K562 (cell line): Measurements from ENCODE around the gene MRAP2. TPM values are rescaled to one million over a fixed set of nuclear protein-coding genes. Genes with fewer than 3 reads are reported as not detected.

ENCODE experiments used
- ATAC-seq: fragments of 200-7000 bp; cut with Tn5 transposase; 3 replicates; pipeline ENCODE4 v1.9.1; 2020; ENCODE audit warnings: moderate library complexity
- BruUV-seq: library from RNA; stranded (reverse); fragments of 400-500 nt; replicated peaks from 2 replicates; lab custom pipeline; 2021; lab: Mats Ljungman, UMichigan
- CTCF ChIA-PET: fragments of 300-600 bp; formaldehyde crosslinking; extraction: SDS; loops from one replicate; lab custom pipeline; 2021; ENCODE audit warnings: low intra/inter-chr PET ratio; lab: Yijun Ruan, JAX
- POLR2A ChIA-PET: fragments of 300-600, 350-650 bp; sonication (Branson Sonifier 250); formaldehyde crosslinking; extraction: SDS; loops from one replicate; lab custom pipeline; 2021; ENCODE audit warnings: antibody characterized with exemption, inconsistent platforms; lab: Yijun Ruan, JAX
- DNase-seq, 4 experiments: peaks; one replicate each; pipeline versions ENCODE4 v3.0.0 to v3.0.0-alpha.2; 2011 to 2018; ENCODE audit warnings: low spot score in 3 of 4, mixed read lengths in 3 of 4; ENCODE audit errors: extremely low read depth in 1 of 4
- FAIRE-seq: peaks from 2 replicates; lab custom pipeline; 2011; peaks lifted over from hg19 to GRCh38; lab: Jason Lieb, UNC
- H2AFZ ChIP-seq: 2 replicates; pipeline ENCODE4 v1.6.0; 2011; ENCODE audit warnings: low read depth, low read length, control low read depth, inconsistent platforms
- H3K27ac ChIP-seq: fragments of 200-600 bp; 3 replicates; pipeline ENCODE4 v1.8.0; 2011; ENCODE audit warnings: low read depth, mild to moderate bottlenecking, control low read depth, inconsistent platforms, low read length, moderate library complexity, mixed read lengths; ENCODE audit errors: extremely low read depth
- H3K27me3 ChIP-seq, 2 experiments: fragments of 300-600 bp in 1 of 2; 2 replicates in 1 of 2; 3 replicates in 1 of 2; pipeline versions ENCODE4 v1.6.0 to v1.8.0; 2011; ENCODE audit warnings: inconsistent platforms in 2 of 2, low read length in 2 of 2, mild to moderate bottlenecking in 1 of 2, mixed read lengths in 1 of 2, moderate library complexity in 1 of 2; ENCODE audit not compliant: control insufficient read depth in 2 of 2, insufficient read depth in 2 of 2
- H3K36me3 ChIP-seq: fragments of 300-600 bp; 3 replicates; pipeline ENCODE4 v1.8.0; 2011; ENCODE audit warnings: mild to moderate bottlenecking, low read length, inconsistent platforms; ENCODE audit not compliant: control insufficient read depth, insufficient read depth
- H3K4me1 ChIP-seq, 2 experiments: fragments of 200-600 bp in 1 of 2; replicated peaks in 1 of 2; 2 replicates in 1 of 2; 3 replicates in 1 of 2; pipeline versions ENCODE4 v1.5.1 to v1.8.0; 2011; ENCODE audit warnings: inconsistent platforms in 2 of 2, low read length in 2 of 2, mild to moderate bottlenecking in 1 of 2, mixed read lengths in 1 of 2, moderate library complexity in 1 of 2; ENCODE audit not compliant: control insufficient read depth in 2 of 2, insufficient read depth in 2 of 2
- H3K4me2 ChIP-seq: 2 replicates; pipeline ENCODE4 v1.6.1; 2011; ENCODE audit warnings: low read length, control low read depth, inconsistent platforms, mixed read lengths; ENCODE audit not compliant: insufficient read depth
- H3K4me3 ChIP-seq: fragments of 200-600 bp; sonication (generic), shearing (Covaris generic); 2 replicates; pipeline ENCODE4 v1.5.1; 2016; ENCODE audit warnings: control low read depth, inconsistent platforms
- H3K79me2 ChIP-seq: fragments of 200-600 bp; 3 replicates; pipeline ENCODE4 v1.8.0; 2011; ENCODE audit warnings: low read length, inconsistent platforms; ENCODE audit not compliant: control insufficient read depth, insufficient read depth
- H3K9ac ChIP-seq, 2 experiments: 2 replicates each; pipeline versions ENCODE4 v1.6.0 to v1.6.1; 2011; ENCODE audit warnings: low read depth in 2 of 2, low read length in 2 of 2, control low read depth in 1 of 2, inconsistent platforms in 1 of 2, mild to moderate bottlenecking in 1 of 2, mixed read lengths in 1 of 2; ENCODE audit not compliant: insufficient read depth in 1 of 2
- H3K9me1 ChIP-seq: one replicate; pipeline ENCODE4 v1.6.0; 2011; ENCODE audit warnings: inconsistent platforms, mild to moderate bottlenecking, low read length, moderate library complexity; ENCODE audit not compliant: control insufficient read depth, insufficient read depth
- H3K9me3 ChIP-seq: replicated peaks from 2 replicates; pipeline ENCODE4 v1.5.1; 2011; ENCODE audit warnings: low read depth, low read length, inconsistent platforms; ENCODE audit not compliant: control insufficient read depth, insufficient read depth
- H4K20me1 ChIP-seq: replicated peaks from 2 replicates; pipeline ENCODE4 v1.6.1; 2011; ENCODE audit warnings: low read length, inconsistent platforms, mixed read lengths; ENCODE audit not compliant: control insufficient read depth, insufficient read depth
- ATF6 ChIP-seq: sonication (generic); formaldehyde crosslinking; IDR thresholded peaks from 2 replicates; pipeline ENCODE4 v1.4.0; 2020; ENCODE audit warnings: mild to moderate bottlenecking, missing genetic modification reagents
- BRD4 ChIP-seq: fragments of 200-600 bp; sonication (generic); IDR thresholded peaks from 2 replicates; pipeline ENCODE4 v1.6.1; 2017; ENCODE audit warnings: inconsistent platforms
- CC2D1A ChIP-seq: fragments of 450-650 bp; IDR thresholded peaks from 2 replicates; pipeline ENCODE4 v1.6.1; 2017; ENCODE audit warnings: mild to moderate bottlenecking
- DNMT1 ChIP-seq: fragments of 450-650 bp; IDR thresholded peaks from 2 replicates; pipeline ENCODE4 v1.6.1; 2016; ENCODE audit warnings: antibody characterized with exemption, mild to moderate bottlenecking
- ETV1 ChIP-seq: fragments of 450-650 bp; conservative IDR thresholded peaks from 2 replicates; pipeline ENCODE4 v1.6.1; 2016; ENCODE audit warnings: missing genetic modification characterization, control low read depth, low read depth, missing compliant biosample characterization
- ETV5 ChIP-seq: sonication (generic); formaldehyde crosslinking; IDR thresholded peaks from 2 replicates; pipeline ENCODE4 v1.4.0; 2020; ENCODE audit warnings: low read depth, mild to moderate bottlenecking, missing genetic modification reagents
- JUN ChIP-seq, 2 experiments: sonication (generic) in 1 of 2; formaldehyde crosslinking in 1 of 2; IDR thresholded peaks; 2 replicates each; pipeline versions ENCODE4 v1.6.1 to v1.8.0; 2012 to 2022; ENCODE audit warnings: borderline replicate concordance in 2 of 2, mild to moderate bottlenecking in 2 of 2, improper control_type of control experiment in 1 of 2, low read depth in 1 of 2, low read length in 1 of 2, missing genetic modification reagents in 1 of 2
- KAT7 ChIP-seq: sonication (generic); formaldehyde crosslinking; IDR thresholded peaks from 2 replicates; pipeline ENCODE4 v1.8.0; 2022; ENCODE audit warnings: missing genetic modification reagents, mild to moderate bottlenecking, borderline replicate concordance
- MTA1 ChIP-seq: fragments of 450-650 bp; IDR thresholded peaks from 2 replicates; pipeline ENCODE4 v1.6.1; 2017; ENCODE audit warnings: borderline replicate concordance
- PHF8 ChIP-seq: fragments of 200-600 bp; sonication (generic); IDR thresholded peaks from 2 replicates; pipeline ENCODE4 v1.6.1; 2012; ENCODE audit warnings: mixed run types, mild to moderate bottlenecking, inconsistent platforms, low read length, moderate library complexity, borderline replicate concordance
- POLR2H ChIP-seq: IDR thresholded peaks from 2 replicates; pipeline ENCODE4 v1.6.1; 2016; ENCODE audit warnings: missing genetic modification characterization, low read depth, mild to moderate bottlenecking, control low read depth, missing compliant biosample characterization, moderate library complexity
- POU5F1 ChIP-seq: fragments of 150-350 bp; IDR thresholded peaks from 2 replicates; pipeline ENCODE4 v1.6.1; 2014; ENCODE audit warnings: borderline replicate concordance, low read length, low read depth, mild to moderate bottlenecking; ENCODE audit not compliant: partially characterized antibody
- SIN3B ChIP-seq: fragments of 450-650 bp; IDR thresholded peaks from 2 replicates; pipeline ENCODE4 v1.6.1; 2017; ENCODE audit warnings: low read depth, mild to moderate bottlenecking, moderate library complexity
- TFAP4 ChIP-seq: sonication (generic); formaldehyde crosslinking; IDR thresholded peaks from 2 replicates; pipeline ENCODE4 v1.8.0; 2022; ENCODE audit warnings: missing genetic modification reagents, mild to moderate bottlenecking, moderate library complexity, borderline replicate concordance
- XRCC3 ChIP-seq: fragments of 450-650 bp; IDR thresholded peaks from 2 replicates; pipeline ENCODE4 v1.6.1; 2017; ENCODE audit warnings: mild to moderate bottlenecking, moderate library complexity
- ZNF3 ChIP-seq: fragments of 250-450 bp; sonication (Bioruptor Pico); IDR thresholded peaks from 2 replicates; pipeline ENCODE4 v1.5.0; 2021; ENCODE audit warnings: mild to moderate bottlenecking, moderate library complexity
- ZNF384 ChIP-seq: IDR thresholded peaks from 2 replicates; pipeline ENCODE4 v1.6.1; 2012; ENCODE audit warnings: low read depth, low read length, improper control_type of control experiment
- ZNF445 ChIP-seq: fragments of 250-450 bp; sonication (Bioruptor Pico); IDR thresholded peaks from 2 replicates; pipeline ENCODE4 v1.4.0; 2020; ENCODE audit warnings: low read depth, mild to moderate bottlenecking, moderate library complexity
- ZNF780A ChIP-seq: fragments of 250-450 bp; sonication (Bioruptor Pico); IDR thresholded peaks from 2 replicates; pipeline ENCODE4 v1.5.0; 2021; ENCODE audit warnings: mild to moderate bottlenecking
- WGBS: fragments of 100-300 bp; shearing (Covaris generic); methylation state at CpG from one replicate; pipeline ENCODE4 v1.1.6; 2016; ENCODE audit warnings: low coverage, mixed read lengths; ENCODE audit not compliant: insufficient coverage; ENCODE audit errors: missing lambda C conversion rate; 5-methylcytosine and 5-hydroxymethylcytosine counted together
- in situ Hi-C: fragments of 300-500 bp; cut with MboI; formaldehyde crosslinking; loops from 4 replicates; pipeline ENCODE4 v1.15.0; 2018; ENCODE audit warnings: inconsistent platforms, mixed read lengths
- intact Hi-C: fragments of 100-400 bp; cut with micrococcal nuclease; formaldehyde crosslinking; loops from 2 replicates; pipeline ENCODE4 v1.14.2; 2022
- polyA plus RNA-seq, 8 experiments: library from polyadenylated mRNA; depleted of rRNA in 4 of 8; stranded (reverse) in 5 of 8; unstranded in 3 of 8; fragments of >200 nt; fragmentation: Nextera tagmentation in 2 of 8; fragmentation: Illumina TruSeq in 1 of 8; extraction: Ambion mirVana in 2 of 8; extraction: Trizol in 1 of 8; gene quantifications; 2 replicates each; pipeline versions ENCODE4 v1.2.1 to v1.2.3, GENCODE V29; 2011 to 2014; ENCODE audit warnings: inconsistent platforms in 1 of 8, missing spikeins in 1 of 8
- total RNA-seq, 7 experiments: library from RNA; depleted of rRNA in 6 of 7; stranded (reverse); fragments of >200 nt in 6 of 7; fragmentation: Illumina TruSeq in 2 of 7; extraction: Trizol in 2 of 7; gene quantifications; 2 replicates each; pipeline versions ENCODE4 v1.2.1 to v1.2.3, GENCODE V29; 2011 to 2021; ENCODE audit warnings: low replicate concordance in 1 of 7

Gene MRAP2
- total and polyA plus RNA-seq, 9 of the 15 experiments (the other 6 are each of a cell fraction or from before 2014, with no cell fraction given): 5.9 to 38.9 (median 9.3) TPM

- no peak for TF ChIP-seq ETV5 (CRISPR knock-in tag)
- TF ChIP-seq KAT7 (CRISPR knock-in tag): no peak
- TF ChIP-seq POU5F1: no peak
- TF ChIP-seq XRCC3: no peak
- TF ChIP-seq BRD4: no peak
- TF ChIP-seq ZNF384: no peak
Measured at GRCh38 chr6:84026721-84027164, 6.8 kb upstream of the MRAP2 start (continued).

DNA sequence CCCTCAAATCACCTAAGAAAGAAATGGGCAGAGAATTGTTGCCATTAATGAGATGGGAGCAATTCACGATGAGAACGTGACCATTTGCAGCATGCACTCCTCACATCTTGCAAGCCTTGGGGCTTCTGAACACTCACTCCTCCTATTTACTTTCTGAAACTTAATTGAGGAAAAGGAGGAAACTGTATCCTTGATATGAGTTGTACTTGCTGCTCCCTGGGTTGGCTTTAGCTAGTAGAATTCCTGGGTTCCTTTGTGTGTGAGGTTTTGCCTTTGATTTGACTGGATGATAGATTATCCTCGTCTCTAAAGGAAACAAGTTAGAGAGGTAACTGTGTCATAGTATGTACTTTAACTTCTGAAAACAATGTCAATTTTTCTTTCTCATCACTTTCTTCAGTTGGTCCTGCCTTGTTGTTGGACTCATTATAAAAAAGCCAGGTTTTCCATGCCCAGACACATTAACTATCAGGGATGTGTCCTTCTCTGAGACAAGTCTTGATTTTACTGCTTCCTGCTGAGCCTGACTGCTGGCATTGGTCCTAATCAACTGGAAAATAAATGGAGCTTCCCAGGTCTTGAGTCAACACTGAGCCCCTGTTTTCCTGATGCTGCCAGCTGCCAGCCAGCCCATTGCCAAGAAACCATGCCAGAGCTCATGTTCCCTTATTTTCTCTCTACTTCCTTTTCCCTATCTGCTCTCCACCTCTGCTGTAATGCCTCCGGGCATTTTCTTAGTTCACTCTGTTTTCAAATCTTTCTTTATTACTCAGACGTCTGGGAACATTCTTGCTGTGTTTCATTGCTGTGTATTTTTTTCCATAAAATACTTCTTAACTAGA is 6.0 kb upstream of the MRAP2 start:
- H3K36me3 ChIP-seq: no peaks in the 10 kb centered on the region
- no peak for FAIRE-seq
- no peaks in the 10 kb centered on the region for H3K9me1 ChIP-seq
- no TSS peak for BruUV-seq
- H3K27ac ChIP-seq: no peak overlapping the region
- no peaks in the 10 kb centered on the region for H3K27me3 ChIP-seq
- no peaks in the 10 kb centered on the region; the same call in 1 of the 2 replicates for H3K9me3 ChIP-seq
- no peaks in the 10 kb centered on the region for H4K20me1 ChIP-seq
- no peak overlapping the region for H3K4me3 ChIP-seq
- ChIA-PET POLR2A (no interaction called here), CTCF (no interaction called here)
- 44% methylated on average over 5 of the region's 5 CpGs for WGBS
- in situ Hi-C loops (no loop called here), intact Hi-C loops (no loop called here)
- H3K4me1 ChIP-seq: no peaks in the 10 kb centered on the region; a peak in 1 of 5 replicates
- no peak overlapping the region for H3K4me2 ChIP-seq
- no peaks in the 10 kb centered on the region for H3K79me2 ChIP-seq
- peak overlapping the region; percentile 78 for H2AFZ ChIP-seq
- H3K9ac ChIP-seq: no peak overlapping the region
- ATAC-seq: no peak
- DNase-seq: no peak
- no peak for TF ChIP-seq DNMT1
- no peak for TF ChIP-seq PHF8
- no peak for TF ChIP-seq JUN (IDR thresholded peaks at IDR 0.05; ENCODE audit: borderline replicate concordance, low read depth, low read length)
- TF ChIP-seq JUN (CRISPR knock-in tag; IDR thresholded peaks at IDR 0.05; ENCODE audit: borderline replicate concordance): no peak
- TF ChIP-seq ZNF3 (CRISPR knock-in tag): no peak
- no peak for TF ChIP-seq POLR2H (tag)
- TF ChIP-seq ATF6 (CRISPR knock-in tag): no peak
- no peak for TF ChIP-seq TFAP4 (CRISPR knock-in tag)
- TF ChIP-seq MTA1: no peak
- TF ChIP-seq ZNF780A (CRISPR knock-in tag): no peak
- no peak for TF ChIP-seq CC2D1A
- TF ChIP-seq ZNF445 (CRISPR knock-in tag): no peak
- no peak for TF ChIP-seq SIN3B
- TF ChIP-seq ETV1 (tag): no peak
- no peak for TF ChIP-seq POU5F1
